Panc1 (cell line): ENCODE results near the gene SMAD3. TPM values are rescaled to one million over a fixed set of nuclear protein-coding genes. Genes with fewer than 3 reads are reported as not detected.

Source experiments
- ATAC-seq: fragments of 200-7000 bp; cut with Tn5 transposase; 2 replicates; pipeline ENCODE4 v1.9.1; 2020; ENCODE audit warnings: mild to moderate bottlenecking, moderate library complexity
- BruUV-seq: library from RNA; stranded (reverse); fragments of 400-500 nt; replicated peaks from 2 replicates; lab custom pipeline; 2021; lab: Mats Ljungman, UMichigan
- CTCF ChIA-PET: fragments of 300-600 bp; sonication (Branson Sonifier 250); formaldehyde crosslinking; loops from one replicate; lab custom pipeline; 2022; ENCODE audit warnings: antibody characterized with exemption; lab: Charles Lee
- POLR2A ChIA-PET: fragments of 300-600 bp; sonication (Branson Sonifier 250); formaldehyde crosslinking; loops from one replicate; lab custom pipeline; 2022; ENCODE audit warnings: antibody characterized with exemption; lab: Charles Lee
- DNase-seq: peaks from one replicate; pipeline ENCODE4 v3.0.0-alpha.2; 2010; ENCODE audit warnings: low read depth, low spot score
- H3K27ac ChIP-seq: 2 replicates; pipeline ENCODE4 v1.5.1; 2011; ENCODE audit warnings: mild to moderate bottlenecking, low read length, inconsistent platforms
- H3K27me3 ChIP-seq: fragments of 200-500 bp; sonication (Bioruptor generic); 2 replicates; pipeline ENCODE4 v1.6.0; 2014; ENCODE audit warnings: low read length, inconsistent platforms; ENCODE audit not compliant: control insufficient read depth, insufficient read depth
- H3K36me3 ChIP-seq: fragments of 200-500 bp; sonication (Bioruptor generic); 2 replicates; pipeline ENCODE4 v1.5.1; 2014; ENCODE audit warnings: inconsistent platforms, mild to moderate bottlenecking, low read length, moderate library complexity; ENCODE audit not compliant: control insufficient read depth, insufficient read depth
- H3K4me1 ChIP-seq: 2 replicates; pipeline ENCODE4 v1.5.1; 2011; ENCODE audit warnings: inconsistent platforms, mild to moderate bottlenecking, low read length, moderate library complexity; ENCODE audit not compliant: control insufficient read depth, insufficient read depth
- H3K4me3 ChIP-seq, 2 experiments: 2 replicates each; pipeline ENCODE4 v1.5.1; 2011 to 2012; ENCODE audit warnings: low read depth in 2 of 2, low read length in 2 of 2, mild to moderate bottlenecking in 2 of 2, inconsistent platforms in 1 of 2, moderate library complexity in 1 of 2
- H3K9me3 ChIP-seq: fragments of 200-500 bp; sonication (Bioruptor generic); 2 replicates; pipeline ENCODE4 v1.5.1; 2014; ENCODE audit warnings: low read depth, mild to moderate bottlenecking, inconsistent platforms, low read length, moderate library complexity; ENCODE audit not compliant: control insufficient read depth, insufficient read depth
- CTCF ChIP-seq: fragments of 450-650 bp; IDR thresholded peaks from 2 replicates; pipeline ENCODE4 v1.5.1; 2017; ENCODE audit warnings: mild to moderate bottlenecking
- POLR2AphosphoS5 ChIP-seq: IDR thresholded peaks from 2 replicates; pipeline ENCODE4 v1.6.1; 2012; ENCODE audit warnings: mild to moderate bottlenecking, low read depth, low read length, moderate library complexity
- REST ChIP-seq, 2 experiments: IDR thresholded peaks; 2 replicates each; pipeline ENCODE4 v1.6.1; 2011 to 2012; ENCODE audit warnings: low read depth in 2 of 2, control low read depth in 1 of 2, low read length in 1 of 2, mild to moderate bottlenecking in 1 of 2, moderate library complexity in 1 of 2; ENCODE audit not compliant: insufficient read depth in 1 of 2
- SIN3A ChIP-seq: IDR thresholded peaks from 2 replicates; pipeline ENCODE4 v1.6.1; 2012; ENCODE audit warnings: low read depth, mild to moderate bottlenecking, low read length, moderate library complexity, borderline replicate concordance; ENCODE audit not compliant: insufficient read depth
- TCF7L2 ChIP-seq: IDR thresholded peaks from 2 replicates; pipeline ENCODE4 v1.6.1; 2011; ENCODE audit warnings: mild to moderate bottlenecking, low read depth, low read length, inconsistent platforms
- in situ Hi-C: cut with HindIII; loops from 2 replicates; pipeline ENCODE4 v1.10.0; 2016; ENCODE audit warnings: low sequenced_read_pairs, low pct_unique_long_range_greater_than_20kb
- intact Hi-C: fragments of 100-400 bp; cut with micrococcal nuclease; formaldehyde crosslinking; loops from one replicate; pipeline ENCODE4 v1.10.0; 2022; ENCODE audit not compliant: unreplicated experiment
- total RNA-seq: library from RNA; stranded (reverse); gene quantifications from one replicate; pipeline ENCODE4 v1.2.1, GENCODE V29; 2021; ENCODE audit not compliant: unreplicated experiment

SMAD3 gene
- total RNA-seq, 1 experiment from 2014 or later = 394 TPM

GRCh38 chr15:67149068-67149772 is 83.8 kb downstream of the SMAD3 start:
- Histone ChIP-seq H3K36me3 (peaks cover 4% of the 10 kb centered on the region; the same call in 1 of the 2 replicates), H3K4me1 (peaks cover 100% of the 10 kb centered on the region), H3K9me3 (no peaks in the 10 kb centered on the region), H3K27ac (peak overlapping the region; percentile 100), H3K4me3 (no peak overlapping the region), H3K27me3 (no peaks in the 10 kb centered on the region)
- no peak for TF ChIP-seq CTCF
- TF ChIP-seq TCF7L2 = no peak
- TF ChIP-seq REST (IDR thresholded peaks at IDR 0.05; ENCODE audit: insufficient read depth in 1 of 2, low read depth in 2 of 2, low read length in 1 of 2) = no peak
- TF ChIP-seq POLR2AphosphoS5 = peak; percentile 79
- no peak for TF ChIP-seq SIN3A
- DNase-seq = no peak
- TSS peak; percentile 62 for BruUV-seq
- ATAC-seq = no peak
- POLR2A ChIA-PET = interaction anchor here (0.6 to 1.4 kb wide), 6 partner anchors 12 to 79 kb away, joined by 3 to 5 read pairs (median 3); no protein-coding TSS in a partner anchor
- CTCF ChIA-PET = interaction anchor here (0.5 to 0.7 kb wide), 3 partner anchors 15 to 246 kb away, joined by 3 to 8 read pairs (median 4); no protein-coding TSS in a partner anchor
- in situ Hi-C loops = no loop called here
- intact Hi-C loops = loop anchor here (5.0 kb wide), 1 partner anchor 42 kb away; no protein-coding TSS in a partner anchor

- H3K27me3 ChIP-seq = no peaks in the 10 kb centered on the region
- H3K36me3 ChIP-seq = peaks cover 8% of the 10 kb centered on the region; the same call in 1 of the 2 replicates
- DNase-seq (no peak), ATAC-seq (no peak)
- in situ Hi-C loops = no loop called here
- H3K9me3 ChIP-seq = no peaks in the 10 kb centered on the region
- ChIA-PET CTCF (interaction anchor here (0.7 kb wide), 1 partner anchor 245 kb away, joined by 4 read pairs; no protein-coding TSS in a partner anchor), POLR2A (interaction anchor here (0.6 to 1.4 kb wide), 3 partner anchors 14 to 29 kb away, joined by 3 to 5 read pairs (median 3); no protein-coding TSS in a partner anchor)
- intact Hi-C loops = loop anchor here (5.0 kb wide), 1 partner anchor 42 kb away; no protein-coding TSS in a partner anchor
- peak overlapping the region; percentile 100 for H3K27ac ChIP-seq
- peaks cover 100% of the 10 kb centered on the region for H3K4me1 ChIP-seq
- no peak for TF ChIP-seq POLR2AphosphoS5
- BruUV-seq = no TSS peak
- H3K4me3 ChIP-seq = no peak overlapping the region
Observed at GRCh38 chr15:67149773-67150022, 84.3 kb downstream of the SMAD3 start.
